DOHH2 (cell line): ENCODE data around the gene STX17.
A peak's percentile ranks its signal among the peaks of the same experiment; 100 is the strongest.

Experiments used
- H3F3A ChIP-seq: fragments of 200-600 bp; sonication (generic), shearing (Covaris generic); 2 replicates; pipeline ENCODE4 v1.6.0; 2016; ENCODE audit warnings: antibody characterized with exemption, mild to moderate bottlenecking; ENCODE audit not compliant: control insufficient read depth, insufficient read depth
- H3K27ac ChIP-seq: fragments of 200-600 bp; sonication (generic); 2 replicates; pipeline ENCODE4 v1.5.1; 2014; ENCODE audit warnings: low read depth, mild to moderate bottlenecking, low read length, moderate library complexity
- H3K27me3 ChIP-seq: fragments of 200-600 bp; sonication (generic); 2 replicates; pipeline ENCODE4 v1.6.1; 2014; ENCODE audit warnings: mild to moderate bottlenecking, low read length, mixed read lengths; ENCODE audit not compliant: control insufficient read depth
- H3K36me3 ChIP-seq: fragments of 200-600 bp; sonication (generic); 2 replicates; pipeline ENCODE4 v1.6.1; 2014; ENCODE audit warnings: mild to moderate bottlenecking, low read length, moderate library complexity, mixed read lengths; ENCODE audit not compliant: control insufficient read depth
- H3K4me1 ChIP-seq: fragments of 200-600 bp; sonication (generic); 2 replicates; pipeline ENCODE4 v1.6.1; 2014; ENCODE audit warnings: mild to moderate bottlenecking, low read length, mixed read lengths; ENCODE audit not compliant: control insufficient read depth
- H3K4me2 ChIP-seq: fragments of 200-600 bp; sonication (generic); 2 replicates; pipeline ENCODE4 v1.6.0; 2014; ENCODE audit warnings: mild to moderate bottlenecking, low read length, moderate library complexity
- H3K4me3 ChIP-seq: fragments of 200-600 bp; sonication (generic); 2 replicates; pipeline ENCODE4 v1.5.1; 2014; ENCODE audit warnings: mild to moderate bottlenecking, low read length, mixed read lengths
- H3K79me2 ChIP-seq: fragments of 200-600 bp; sonication (generic); 2 replicates; pipeline ENCODE4 v1.6.1; 2014; ENCODE audit warnings: mild to moderate bottlenecking, low read length, mixed read lengths; ENCODE audit not compliant: control insufficient read depth
- H3K9me2 ChIP-seq: fragments of 200-600 bp; sonication (generic); replicated peaks from 2 replicates; pipeline ENCODE4 v1.6.1; 2014; ENCODE audit warnings: mild to moderate bottlenecking, low read length, mixed read lengths; ENCODE audit not compliant: control insufficient read depth
- H3K9me3 ChIP-seq: fragments of 200-600 bp; sonication (generic); 2 replicates; pipeline ENCODE4 v1.6.1; 2014; ENCODE audit warnings: antibody characterized with exemption, low read length, mixed read lengths; ENCODE audit not compliant: control insufficient read depth, insufficient read depth
- H4K20me1 ChIP-seq: fragments of 200-600 bp; sonication (generic); 2 replicates; pipeline ENCODE4 v1.6.0; 2014; ENCODE audit warnings: low read depth, mild to moderate bottlenecking, antibody characterized with exemption, low read length, moderate library complexity; ENCODE audit not compliant: control insufficient read depth, insufficient read depth
- EZH2phosphoT487 ChIP-seq: fragments of 200-600 bp; sonication (generic); IDR thresholded peaks from 2 replicates; pipeline ENCODE4 v1.6.1; 2017; ENCODE audit warnings: borderline replicate concordance, mild to moderate bottlenecking, antibody characterized with exemption, low read length, moderate library complexity, mixed read lengths
- TF ChIP-seq, protein P1 (sequence below): fragments of 200-600 bp; sonication (generic); IDR thresholded peaks from one replicate; pipeline ENCODE4 v1.5.1; 2014; ENCODE audit warnings: antibody characterized with exemption, mild to moderate bottlenecking, low read depth, low read length; ENCODE audit not compliant: poor library complexity, severe bottlenecking

The STX17 gene

DNA sequence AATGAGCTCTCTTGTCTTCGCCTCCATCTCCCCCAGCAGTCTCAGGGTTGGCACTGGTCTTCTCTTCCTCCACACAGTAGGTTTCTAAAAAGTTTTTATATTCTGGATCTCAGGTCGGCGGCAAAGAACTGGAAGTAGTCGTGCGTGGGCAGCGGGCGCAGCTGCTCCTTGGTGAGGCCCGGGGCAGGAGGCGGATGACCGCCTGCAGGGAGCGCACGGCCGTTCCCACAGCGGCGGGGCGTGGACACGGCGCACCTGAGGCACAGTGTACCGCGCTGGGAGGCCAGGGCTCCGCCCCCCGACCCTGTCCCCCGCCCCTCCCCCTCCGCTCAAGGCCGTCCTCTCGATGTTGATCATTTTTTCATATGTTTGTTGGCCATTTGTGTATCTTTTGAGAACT is 92.4 kb downstream of the STX17 start:
- Histone ChIP-seq H3K79me2 (no peaks in the 10 kb centered on the region), H3K4me2 (no peak overlapping the region), H3F3A (no peaks in the 10 kb centered on the region), H3K27ac (no peak overlapping the region), H3K27me3 (no peaks in the 10 kb centered on the region), H3K9me2 (no peaks in the 10 kb centered on the region), H3K36me3 (peaks cover 32% of the 10 kb centered on the region), H3K9me3 (no peaks in the 10 kb centered on the region), H3K4me1 (no peaks in the 10 kb centered on the region), H3K4me3 (no peak overlapping the region), H4K20me1 (no peaks in the 10 kb centered on the region)
- TF ChIP-seq EZH2phosphoT487: no peak
- TF ChIP-seq, protein P1, sequence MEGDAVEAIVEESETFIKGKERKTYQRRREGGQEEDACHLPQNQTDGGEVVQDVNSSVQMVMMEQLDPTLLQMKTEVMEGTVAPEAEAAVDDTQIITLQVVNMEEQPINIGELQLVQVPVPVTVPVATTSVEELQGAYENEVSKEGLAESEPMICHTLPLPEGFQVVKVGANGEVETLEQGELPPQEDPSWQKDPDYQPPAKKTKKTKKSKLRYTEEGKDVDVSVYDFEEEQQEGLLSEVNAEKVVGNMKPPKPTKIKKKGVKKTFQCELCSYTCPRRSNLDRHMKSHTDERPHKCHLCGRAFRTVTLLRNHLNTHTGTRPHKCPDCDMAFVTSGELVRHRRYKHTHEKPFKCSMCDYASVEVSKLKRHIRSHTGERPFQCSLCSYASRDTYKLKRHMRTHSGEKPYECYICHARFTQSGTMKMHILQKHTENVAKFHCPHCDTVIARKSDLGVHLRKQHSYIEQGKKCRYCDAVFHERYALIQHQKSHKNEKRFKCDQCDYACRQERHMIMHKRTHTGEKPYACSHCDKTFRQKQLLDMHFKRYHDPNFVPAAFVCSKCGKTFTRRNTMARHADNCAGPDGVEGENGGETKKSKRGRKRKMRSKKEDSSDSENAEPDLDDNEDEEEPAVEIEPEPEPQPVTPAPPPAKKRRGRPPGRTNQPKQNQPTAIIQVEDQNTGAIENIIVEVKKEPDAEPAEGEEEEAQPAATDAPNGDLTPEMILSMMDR: no peak

DNA sequence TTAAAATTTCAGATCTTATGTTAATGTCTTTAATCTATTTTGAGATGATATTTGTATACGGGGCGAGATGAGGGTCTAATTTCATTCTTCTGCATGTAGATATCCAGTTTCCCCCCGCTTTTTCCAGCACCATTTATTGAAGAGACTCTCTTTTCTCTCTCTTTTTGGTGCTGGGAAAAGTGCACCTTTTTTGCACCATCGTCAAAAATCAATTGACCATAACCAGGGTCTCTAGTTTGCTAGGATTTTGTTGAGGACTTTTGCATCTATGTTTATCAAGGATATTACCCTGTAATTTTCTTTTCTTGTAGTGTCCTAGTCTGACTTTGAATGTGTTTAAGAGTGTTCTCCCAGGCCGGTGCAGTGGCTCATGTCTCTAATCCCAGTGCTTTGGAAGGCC is 93.3 kb downstream of the STX17 start:
- H3K79me2 ChIP-seq: no peaks in the 10 kb centered on the region
- no peak overlapping the region for H3K4me3 ChIP-seq
- no peaks in the 10 kb centered on the region for H3K9me3 ChIP-seq
- H3F3A ChIP-seq: no peaks in the 10 kb centered on the region
- H3K9me2 ChIP-seq: no peaks in the 10 kb centered on the region
- peaks cover 41% of the 10 kb centered on the region for H3K36me3 ChIP-seq
- no peak for TF ChIP-seq EZH2phosphoT487
- TF ChIP-seq, protein P1: no peak
- H4K20me1 ChIP-seq: no peaks in the 10 kb centered on the region
- H3K4me1 ChIP-seq: no peaks in the 10 kb centered on the region
- H3K27ac ChIP-seq: no peak overlapping the region
- H3K27me3 ChIP-seq: no peaks in the 10 kb centered on the region
- no peak overlapping the region for H3K4me2 ChIP-seq

DNA sequence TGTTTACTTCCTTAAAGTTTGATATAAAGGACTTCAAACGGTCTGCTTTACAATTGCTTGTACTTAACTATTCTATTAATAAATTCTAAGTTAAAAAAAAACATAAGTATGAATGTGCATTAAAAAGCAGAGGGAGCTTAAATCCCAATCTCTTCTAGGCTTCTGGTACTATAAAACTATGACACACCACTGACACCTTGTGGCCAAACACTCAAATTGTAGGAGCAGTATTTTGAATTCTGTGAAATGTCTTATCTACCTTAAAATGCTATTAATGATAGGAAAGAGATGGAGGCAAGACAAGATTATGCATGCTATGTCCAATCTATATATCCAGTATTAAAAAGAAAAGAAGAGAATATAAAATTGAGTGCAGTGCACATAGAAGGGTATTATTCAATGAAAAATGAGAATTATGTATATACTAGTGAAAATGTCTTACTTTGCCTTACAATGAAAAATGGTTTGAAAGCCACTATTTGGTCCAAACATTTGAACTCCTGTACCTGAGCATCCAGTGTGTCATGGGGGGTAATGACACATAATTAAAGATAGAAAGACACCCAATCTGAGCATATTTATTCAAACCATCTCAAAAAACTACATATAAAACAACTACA is 104.7 kb downstream of the STX17 start:
- Histone ChIP-seq H3K27ac (no peak overlapping the region), H3K4me2 (no peak overlapping the region), H3K27me3 (no peaks in the 10 kb centered on the region), H3K9me2 (no peaks in the 10 kb centered on the region), H3K9me3 (peaks cover 4% of the 10 kb centered on the region; the same call in 1 of the 2 replicates), H4K20me1 (no peaks in the 10 kb centered on the region), H3K4me1 (peaks cover 5% of the 10 kb centered on the region), H3K36me3 (peaks cover 68% of the 10 kb centered on the region), H3K79me2 (no peaks in the 10 kb centered on the region), H3K4me3 (no peak overlapping the region), H3F3A (0 out of 2 replicates have a peak, but pooled peaks cover 8% of the 10 kb centered on the region)
- no peak for TF ChIP-seq EZH2phosphoT487
- TF ChIP-seq, protein P1: peak; percentile 52
